Measurements from ENCODE around the gene PPP1R14C. TPM values are rescaled to one million over a fixed set of nuclear protein-coding genes. Genes with fewer than 3 reads are reported as not detected.
A peak's percentile ranks its signal among the peaks of the same experiment; 100 is the strongest.

Gene PPP1R14C
- total RNA-seq, 3 donors from 2014 or later: 11.1 to 33.5 (median 25.2) TPM

GRCh38 chr6:150199241-150199640, 56.4 kb downstream of the PPP1R14C start:
- no peak for TF ChIP-seq CTCF (IDR thresholded peaks at IDR 0.05)
- Histone ChIP-seq H3K4me1 (ENCODE audit: low read depth) (peaks cover 39% of the 10 kb centered on the region), H3K9me3 (no peaks in the 10 kb centered on the region), H3K36me3 (ENCODE audit: low read depth) (no peaks in the 10 kb centered on the region), H3K4me3 (no peak overlapping the region)
- DNase-seq: no peak
- ATAC-seq: no peak
- intact Hi-C loops (cut with DNase I, micrococcal nuclease): no loop called here

GRCh38 chr6:150200428-150201100, 57.7 kb downstream of the PPP1R14C start:
- no peak overlapping the region for H3K4me3 ChIP-seq
- TF ChIP-seq CTCF (IDR thresholded peaks at IDR 0.05): no peak
- H3K9me3 ChIP-seq: no peaks in the 10 kb centered on the region
- peak; percentile 27 for ATAC-seq
- H3K4me1 ChIP-seq (ENCODE audit: low read depth): peaks cover 37% of the 10 kb centered on the region
- H3K36me3 ChIP-seq (ENCODE audit: low read depth): no peaks in the 10 kb centered on the region
- intact Hi-C loops (cut with DNase I, micrococcal nuclease): no loop called here
- DNase-seq: peak in 2 of 3 donors; percentile 64 to 68

- H3K4me3 ChIP-seq: no peak overlapping the region
- intact Hi-C loops (cut with DNase I, micrococcal nuclease): no loop called here
- no peaks in the 10 kb centered on the region for H3K9me3 ChIP-seq
- DNase-seq (peak in 1 of 3 donors; percentile 67), ATAC-seq (peak; percentile 3)
- H3K4me1 ChIP-seq (ENCODE audit: low read depth): peaks cover 32% of the 10 kb centered on the region
- H3K36me3 ChIP-seq (ENCODE audit: low read depth): no peaks in the 10 kb centered on the region
- TF ChIP-seq CTCF (IDR thresholded peaks at IDR 0.05): no peak
Measured at GRCh38 chr6:150201285-150201684, 58.4 kb downstream of the PPP1R14C start.

- peak; percentile 61 to 80 (median 66) for DNase-seq
- Histone ChIP-seq H3K9me3 (no peaks in the 10 kb centered on the region), H3K4me3 (no peak overlapping the region), H3K4me1 (ENCODE audit: low read depth) (peaks cover 26% of the 10 kb centered on the region), H3K36me3 (ENCODE audit: low read depth) (no peaks in the 10 kb centered on the region)
- ATAC-seq: peak; percentile 81
- no peak for TF ChIP-seq CTCF (IDR thresholded peaks at IDR 0.05)
- intact Hi-C loops (cut with DNase I, micrococcal nuclease): no loop called here
Measured at GRCh38 chr6:150201772-150202329, 59.0 kb downstream of the PPP1R14C start.

- Histone ChIP-seq H3K4me3 (no peak overlapping the region), H3K4me1 (ENCODE audit: low read depth) (peaks cover 20% of the 10 kb centered on the region), H3K36me3 (ENCODE audit: low read depth) (no peaks in the 10 kb centered on the region), H3K9me3 (no peaks in the 10 kb centered on the region)
- intact Hi-C loops (cut with DNase I, micrococcal nuclease): no loop called here
- DNase-seq: peak; percentile 67 to 77 (median 73)
- peak; percentile 83 for ATAC-seq
- TF ChIP-seq CTCF (IDR thresholded peaks at IDR 0.05): no peak
Measured at GRCh38 chr6:150202404-150202803, 59.6 kb downstream of the PPP1R14C start.
